Mesenteric fat pad (tissue), 1 donor: ENCODE results near the gene PIMREG. TPM values are rescaled to one million over a fixed set of nuclear protein-coding genes. Genes with fewer than 3 reads are reported as not detected.

ENCODE experiments used
- DNase-seq: peaks from one replicate; pipeline ENCODE4 v3.0.0-alpha.2; 2020; ENCODE audit warnings: low spot score
- total RNA-seq: library from RNA; stranded (reverse); fragmentation: NEBNext Ultra II Directional; extraction: Animal tissue kit (Norgen Biotek cat#: 25700); gene quantifications from one replicate; pipeline ENCODE4 v1.2.1, GENCODE V29; 2021
- donor health status: DM: yes; HTN: yes; CAD: no.

The PIMREG gene
- total RNA-seq, 1 donor from 2014 or later: not detected

DNA sequence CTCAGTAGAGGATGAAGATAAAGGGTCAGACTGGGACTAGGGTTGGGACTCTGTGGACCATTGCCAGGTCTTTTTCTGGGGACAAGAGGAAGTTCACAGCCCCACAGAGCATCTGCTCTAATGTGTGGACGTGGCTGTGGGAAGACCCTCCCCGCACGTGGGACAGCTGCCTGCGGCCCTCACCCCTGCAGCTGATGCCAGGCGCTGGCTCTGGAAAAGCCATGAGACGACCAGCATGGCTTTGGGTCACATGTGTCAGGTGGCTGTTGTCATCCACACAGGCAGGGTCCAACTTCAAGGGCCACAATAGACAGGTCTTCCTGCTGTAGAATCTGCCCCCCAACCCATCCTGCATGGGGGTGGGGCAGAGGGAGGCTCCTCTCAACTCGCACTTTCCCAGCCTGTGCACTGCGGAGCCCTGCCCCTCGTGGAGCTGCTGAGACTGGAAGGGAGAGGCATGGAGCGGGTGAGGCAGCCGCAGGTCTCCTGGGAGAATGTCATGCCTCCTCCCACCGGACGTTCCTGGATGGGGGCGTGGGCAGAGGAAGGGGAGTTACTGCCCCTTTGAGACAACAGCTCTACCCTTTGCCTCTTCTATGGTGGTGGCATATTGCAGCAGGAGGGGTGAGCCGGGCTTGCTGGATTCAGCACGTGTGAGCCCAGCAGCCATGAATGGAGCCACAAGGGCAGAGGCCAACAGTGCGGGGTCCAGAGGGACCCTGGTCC lies 53.4 kb downstream of the PIMREG start:
- DNase-seq: peak; percentile 76

DNA sequence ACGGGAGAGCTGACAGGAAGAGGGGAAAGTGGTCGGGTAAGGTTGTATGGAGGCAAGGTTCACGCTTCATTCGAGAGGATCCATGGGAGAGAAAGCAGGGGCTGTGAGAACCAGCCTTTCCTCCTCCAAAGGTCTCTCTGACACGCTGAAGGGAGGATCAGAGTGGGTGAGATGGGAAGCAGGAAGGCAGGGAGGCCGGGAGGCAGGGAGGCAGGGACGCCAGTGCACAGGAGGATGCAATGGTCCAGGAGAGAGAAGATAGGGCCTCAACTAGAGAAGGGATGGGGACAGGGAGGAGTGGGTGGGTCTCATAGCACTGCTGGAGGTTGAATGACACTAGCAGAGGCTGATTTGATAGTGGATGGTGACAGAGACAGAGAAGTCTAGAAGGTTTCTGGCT lies 54.1 kb downstream of the PIMREG start:
- peak; percentile 35 for DNase-seq

DNA sequence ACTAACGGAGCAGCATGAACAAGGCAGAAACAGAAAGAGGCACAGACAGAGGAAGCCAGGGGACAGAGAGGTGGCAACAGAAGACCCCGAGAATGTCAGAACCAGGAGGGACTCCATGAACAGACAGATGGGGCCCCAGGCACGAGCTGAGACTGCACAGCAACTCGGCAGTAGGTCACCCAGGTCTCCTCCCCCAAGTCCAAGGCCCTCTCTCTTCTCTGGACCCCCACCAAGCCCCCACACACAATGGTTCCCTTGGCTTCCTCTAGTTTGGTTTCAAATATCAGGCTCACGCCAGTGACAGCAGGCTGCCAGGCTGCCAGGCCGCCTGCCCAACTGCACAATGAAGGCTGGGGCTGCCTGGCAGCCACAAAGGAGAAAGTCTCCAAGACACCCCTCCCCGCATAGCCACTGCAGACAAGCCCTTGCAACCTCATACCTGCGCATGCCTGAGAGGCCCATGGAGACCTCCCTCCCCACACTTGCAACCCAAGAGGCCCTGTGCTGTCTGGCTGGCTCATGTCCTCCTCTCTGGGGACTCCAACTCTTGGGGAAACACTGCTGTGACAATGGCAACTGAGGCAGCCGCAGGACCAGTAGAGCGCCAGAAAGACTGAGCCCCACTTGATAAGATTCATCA lies 54.8 kb downstream of the PIMREG start:
- peak; percentile 74 for DNase-seq

Other genes with a start within 250 kb of the PIMREG start
- gene AIPL1, start 9.3 kb upstream of the PIMREG start, total RNA-seq: not detected
- 1.1 TPM for gene PITPNM3, start 112.1 kb downstream of the PIMREG start, total RNA-seq
- gene KIAA0753, start 196.3 kb downstream of the PIMREG start, total RNA-seq: 9.7 TPM
- gene TXNDC17, start 196.6 kb downstream of the PIMREG start, total RNA-seq: 71.2 TPM
- gene MED31, start 207.2 kb downstream of the PIMREG start, total RNA-seq: 13.0 TPM
- gene C17orf100, start 207.3 kb downstream of the PIMREG start, total RNA-seq: 0.58 TPM